Hypothalamus (tissue), 51 donors: ENCODE measurements around the gene TOP3B.
A peak's percentile ranks its signal among the peaks of the same experiment; 100 is the strongest.

Experiments used
- DNase-seq, 51 donors: peaks; one replicate each; lab custom pipeline; 2025; lab: John Stamatoyannopoulos, UW

The TOP3B gene

GRCh38 chr22:21964918-21965484, 17.6 kb downstream of the TOP3B start:
- no peak for DNase-seq

- no peak for DNase-seq
Observed at GRCh38 chr22:21964234-21964633, 18.4 kb downstream of the TOP3B start.

- no peak for DNase-seq
Observed at GRCh38 chr22:21963790-21964211, 18.8 kb downstream of the TOP3B start.

GRCh38 chr22:21963286-21963685, 19.3 kb downstream of the TOP3B start:
- no peak for DNase-seq

- DNase-seq: no peak
Observed at GRCh38 chr22:21962655-21962949, 20.0 kb downstream of the TOP3B start.

GRCh38 chr22:21961886-21962654, 20.5 kb downstream of the TOP3B start:
- DNase-seq: peak in 1 of 51 donors; percentile 14

GRCh38 chr22:21961127-21961867, 21.3 kb downstream of the TOP3B start:
- DNase-seq: no peak

GRCh38 chr22:21960200-21961126, 22.1 kb downstream of the TOP3B start:
- DNase-seq: no peak

GRCh38 chr22:21959274-21960074, 23.1 kb downstream of the TOP3B start:
- DNase-seq: no peak

- DNase-seq: no peak
Observed at GRCh38 chr22:21958360-21959273, 24.0 kb downstream of the TOP3B start.

- peak; percentile 19 to 88 (median 71) for DNase-seq
Observed at GRCh38 chr22:21952586-21953571, 29.7 kb downstream of the TOP3B start, which contains the start of gene PPM1F. PPM1F (minus strand) TSS chr22:21952848; CDS start chr22:21946048, 6,800 bp downstream.

- DNase-seq: peak in 15 of 51 donors; percentile 10 to 49 (median 20)
Observed at GRCh38 chr22:21951931-21952465, 30.6 kb downstream of the TOP3B start.

- DNase-seq: no peak
Observed at GRCh38 chr22:21951062-21951461, 31.5 kb downstream of the TOP3B start.

- DNase-seq: no peak
Observed at GRCh38 chr22:21949948-21950347, 32.6 kb downstream of the TOP3B start.

GRCh38 chr22:21949569-21949918, 33.0 kb downstream of the TOP3B start:
- no peak for DNase-seq

GRCh38 chr22:21948824-21949568, 33.6 kb downstream of the TOP3B start:
- no peak for DNase-seq

GRCh38 chr22:21948390-21948789, 34.2 kb downstream of the TOP3B start:
- DNase-seq: no peak
